RWPE2 (cell line): ENCODE data around the gene SEMA3F.

Experiments
- ATAC-seq: fragments of 200-7000 bp; cut with Tn5 transposase; 3 replicates; pipeline ENCODE4 v1.9.1; 2021; ENCODE audit warnings: low read depth
- DNase-seq: peaks from one replicate; pipeline ENCODE4 v3.0.0-alpha.2; 2020; ENCODE audit warnings: low spot score
- H3K27ac ChIP-seq: fragments of 450-650 bp; 2 replicates; pipeline ENCODE4 v1.5.1; 2017; ENCODE audit warnings: mild to moderate bottlenecking; ENCODE audit not compliant: poor library complexity, severe bottlenecking
- H3K27me3 ChIP-seq: fragments of 250-450 bp; sonication (Bioruptor Pico); 2 replicates; pipeline ENCODE4 v1.5.1; 2021; ENCODE audit warnings: mild to moderate bottlenecking, moderate library complexity; ENCODE audit not compliant: insufficient read depth, poor library complexity, severe bottlenecking
- H3K36me3 ChIP-seq: fragments of 250-450 bp; sonication (Bioruptor Pico); 2 replicates; pipeline ENCODE4 v1.5.1; 2020; ENCODE audit warnings: low read depth, mild to moderate bottlenecking, moderate library complexity
- H3K4me1 ChIP-seq: fragments of 250-450 bp; sonication (Bioruptor Pico); 2 replicates; pipeline ENCODE4 v1.5.1; 2021; ENCODE audit warnings: mild to moderate bottlenecking, moderate library complexity; ENCODE audit not compliant: insufficient read depth, poor library complexity, severe bottlenecking
- H3K4me3 ChIP-seq: fragments of 250-450 bp; sonication (Bioruptor Pico); 2 replicates; pipeline ENCODE4 v1.5.1; 2021; ENCODE audit warnings: mild to moderate bottlenecking, moderate library complexity; ENCODE audit not compliant: severe bottlenecking
- H3K9me3 ChIP-seq: fragments of 250-450 bp; sonication (Bioruptor Pico); 2 replicates; pipeline ENCODE4 v1.5.1; 2021; ENCODE audit warnings: mild to moderate bottlenecking, moderate library complexity; ENCODE audit not compliant: severe bottlenecking
- TF ChIP-seq, protein P1 (sequence below): fragments of 450-650 bp; IDR thresholded peaks from one replicate; pipeline ENCODE4 v1.5.1; 2017; ENCODE audit warnings: mild to moderate bottlenecking, moderate library complexity; ENCODE audit not compliant: poor library complexity, severe bottlenecking

Gene SEMA3F

DNA sequence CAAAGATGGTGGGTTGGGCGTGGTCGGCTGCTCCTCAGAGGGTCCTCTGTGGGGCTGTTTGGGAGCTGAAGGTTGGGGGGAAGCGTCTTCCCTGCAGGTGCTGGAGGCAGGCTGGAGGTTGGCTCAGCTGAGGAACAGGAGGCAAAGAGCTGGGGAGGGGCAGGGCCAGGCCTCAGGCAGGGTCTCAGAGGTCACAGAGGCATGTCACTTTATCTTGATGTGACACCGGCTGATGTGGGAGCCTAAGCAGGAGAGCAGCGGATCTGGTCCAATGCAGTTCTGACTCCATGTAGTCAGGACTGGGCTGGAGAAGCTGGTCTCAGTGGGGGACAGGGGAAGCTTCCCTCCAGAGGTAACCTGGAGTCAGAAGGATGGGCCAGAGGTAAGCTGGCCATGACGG, 28.6 kb downstream of the SEMA3F start:
- no peak for ATAC-seq
- no peak for DNase-seq
- TF ChIP-seq, protein P1, sequence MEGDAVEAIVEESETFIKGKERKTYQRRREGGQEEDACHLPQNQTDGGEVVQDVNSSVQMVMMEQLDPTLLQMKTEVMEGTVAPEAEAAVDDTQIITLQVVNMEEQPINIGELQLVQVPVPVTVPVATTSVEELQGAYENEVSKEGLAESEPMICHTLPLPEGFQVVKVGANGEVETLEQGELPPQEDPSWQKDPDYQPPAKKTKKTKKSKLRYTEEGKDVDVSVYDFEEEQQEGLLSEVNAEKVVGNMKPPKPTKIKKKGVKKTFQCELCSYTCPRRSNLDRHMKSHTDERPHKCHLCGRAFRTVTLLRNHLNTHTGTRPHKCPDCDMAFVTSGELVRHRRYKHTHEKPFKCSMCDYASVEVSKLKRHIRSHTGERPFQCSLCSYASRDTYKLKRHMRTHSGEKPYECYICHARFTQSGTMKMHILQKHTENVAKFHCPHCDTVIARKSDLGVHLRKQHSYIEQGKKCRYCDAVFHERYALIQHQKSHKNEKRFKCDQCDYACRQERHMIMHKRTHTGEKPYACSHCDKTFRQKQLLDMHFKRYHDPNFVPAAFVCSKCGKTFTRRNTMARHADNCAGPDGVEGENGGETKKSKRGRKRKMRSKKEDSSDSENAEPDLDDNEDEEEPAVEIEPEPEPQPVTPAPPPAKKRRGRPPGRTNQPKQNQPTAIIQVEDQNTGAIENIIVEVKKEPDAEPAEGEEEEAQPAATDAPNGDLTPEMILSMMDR: no peak
- Histone ChIP-seq H3K9me3 (no peaks in the 10 kb centered on the region), H3K27me3 (no peaks in the 10 kb centered on the region), H3K36me3 (peaks cover 93% of the 10 kb centered on the region), H3K4me1 (no peaks in the 10 kb centered on the region), H3K27ac (no peak overlapping the region), H3K4me3 (no peak overlapping the region)

DNA sequence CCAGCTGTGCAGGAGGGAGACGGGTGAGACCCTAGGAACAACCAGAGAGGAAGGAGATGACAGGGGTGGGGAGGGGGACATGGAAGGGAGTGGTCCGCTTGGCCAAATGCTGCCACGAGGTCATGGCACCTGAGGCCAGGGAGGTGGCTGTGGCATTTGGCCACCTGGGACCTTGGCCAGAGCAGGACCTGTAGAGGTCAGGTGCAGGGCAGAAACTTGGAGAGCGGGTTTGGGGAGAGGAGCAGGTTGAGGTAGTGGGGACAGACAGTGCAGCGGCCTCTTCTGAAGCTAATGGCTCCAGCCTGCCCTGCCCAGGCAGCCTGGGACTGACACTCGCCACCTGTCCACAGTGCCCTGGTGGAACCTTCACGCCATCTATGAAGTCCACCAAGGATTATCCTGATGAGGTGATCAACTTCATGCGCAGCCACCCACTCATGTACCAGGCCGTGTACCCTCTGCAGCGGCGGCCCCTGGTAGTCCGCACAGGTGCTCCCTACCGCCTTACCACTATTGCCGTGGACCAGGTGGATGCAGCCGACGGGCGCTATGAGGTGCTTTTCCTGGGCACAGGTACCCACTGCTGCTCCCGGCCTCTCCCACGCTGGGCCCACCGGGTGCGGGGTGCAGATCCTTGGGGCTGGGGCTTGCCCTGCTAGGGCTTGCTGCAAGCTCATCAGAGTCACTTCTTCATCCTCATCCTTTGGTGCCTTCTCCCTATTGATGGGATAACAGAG, 29.3 kb downstream of the SEMA3F start:
- H3K36me3 ChIP-seq: peaks cover 88% of the 10 kb centered on the region
- no peak for DNase-seq
- H3K4me1 ChIP-seq: no peaks in the 10 kb centered on the region
- TF ChIP-seq, protein P1: no peak
- H3K4me3 ChIP-seq: no peak overlapping the region
- no peaks in the 10 kb centered on the region for H3K9me3 ChIP-seq
- H3K27ac ChIP-seq: no peak overlapping the region
- H3K27me3 ChIP-seq: no peaks in the 10 kb centered on the region
- no peak for ATAC-seq

DNA sequence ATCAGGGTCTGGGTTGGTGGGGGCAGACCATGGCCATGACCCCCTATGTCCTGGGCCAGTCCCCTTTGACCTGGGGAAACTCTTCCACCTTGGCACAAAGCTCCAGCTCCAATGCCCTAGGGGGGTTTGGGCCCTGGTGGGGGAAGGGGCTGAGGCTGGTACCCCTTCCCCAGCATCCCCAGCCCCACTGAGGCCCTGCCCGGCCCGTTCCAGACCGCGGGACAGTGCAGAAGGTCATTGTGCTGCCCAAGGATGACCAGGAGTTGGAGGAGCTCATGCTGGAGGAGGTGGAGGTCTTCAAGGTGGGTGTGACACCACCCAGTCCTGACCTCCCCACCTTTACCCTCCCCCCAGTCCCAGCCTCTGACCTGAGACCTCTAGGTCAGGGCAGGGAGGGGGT, 30.1 kb downstream of the SEMA3F start:
- ATAC-seq (no peak), DNase-seq (no peak)
- H3K4me3 ChIP-seq: no peak overlapping the region
- H3K27me3 ChIP-seq: no peaks in the 10 kb centered on the region
- no peaks in the 10 kb centered on the region for H3K9me3 ChIP-seq
- TF ChIP-seq, protein P1: no peak
- no peak overlapping the region for H3K27ac ChIP-seq
- H3K36me3 ChIP-seq: peaks cover 80% of the 10 kb centered on the region
- no peaks in the 10 kb centered on the region for H3K4me1 ChIP-seq

DNA sequence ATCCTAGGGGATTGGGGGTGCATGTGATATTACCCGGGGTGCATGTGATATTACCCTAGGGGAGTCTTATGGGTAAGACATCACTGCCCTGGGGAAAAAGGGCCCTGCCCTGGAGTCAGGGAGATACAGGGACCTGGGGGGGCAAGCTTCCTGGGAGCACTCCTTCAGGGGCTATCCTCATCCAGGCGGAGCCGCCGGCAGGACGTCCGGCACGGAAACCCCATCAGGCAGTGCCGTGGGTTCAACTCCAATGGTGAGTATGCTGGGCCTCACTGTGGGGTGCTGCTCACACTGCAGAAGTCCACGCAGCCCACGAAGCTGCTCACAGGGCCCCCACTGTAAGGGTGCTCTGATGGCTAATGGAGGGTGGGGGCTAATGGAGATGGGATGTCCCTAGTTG, 31.0 kb downstream of the SEMA3F start:
- Histone ChIP-seq H3K4me3 (no peak overlapping the region), H3K4me1 (no peaks in the 10 kb centered on the region), H3K27me3 (no peaks in the 10 kb centered on the region), H3K36me3 (peaks cover 71% of the 10 kb centered on the region), H3K27ac (no peak overlapping the region), H3K9me3 (no peaks in the 10 kb centered on the region)
- no peak for ATAC-seq
- TF ChIP-seq, protein P1: no peak
- DNase-seq: no peak

DNA sequence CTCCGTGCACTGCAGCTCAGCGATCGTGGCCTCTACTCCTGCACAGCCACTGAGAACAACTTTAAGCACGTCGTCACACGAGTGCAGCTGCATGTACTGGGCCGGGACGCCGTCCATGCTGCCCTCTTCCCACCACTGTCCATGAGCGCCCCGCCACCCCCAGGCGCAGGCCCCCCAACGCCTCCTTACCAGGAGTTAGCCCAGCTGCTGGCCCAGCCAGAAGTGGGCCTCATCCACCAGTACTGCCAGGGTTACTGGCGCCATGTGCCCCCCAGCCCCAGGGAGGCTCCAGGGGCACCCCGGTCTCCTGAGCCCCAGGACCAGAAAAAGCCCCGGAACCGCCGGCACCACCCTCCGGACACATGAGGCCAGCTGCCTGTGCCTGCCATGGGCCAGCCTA, 32.6 kb downstream of the SEMA3F start:
- Histone ChIP-seq H3K4me3 (no peak overlapping the region), H3K27me3 (peaks cover under 1% of the 10 kb centered on the region), H3K27ac (no peak overlapping the region), H3K9me3 (no peaks in the 10 kb centered on the region), H3K4me1 (no peaks in the 10 kb centered on the region), H3K36me3 (peaks cover 55% of the 10 kb centered on the region)
- TF ChIP-seq, protein P1: no peak
- DNase-seq (no peak), ATAC-seq (no peak)
